NCI-H345 (cell line): ENCODE results near the gene CCDC137.

Experiments
- DNase-seq: peaks from one replicate; lab custom pipeline; 2025; lab: John Stamatoyannopoulos, UW

CCDC137 gene

DNA sequence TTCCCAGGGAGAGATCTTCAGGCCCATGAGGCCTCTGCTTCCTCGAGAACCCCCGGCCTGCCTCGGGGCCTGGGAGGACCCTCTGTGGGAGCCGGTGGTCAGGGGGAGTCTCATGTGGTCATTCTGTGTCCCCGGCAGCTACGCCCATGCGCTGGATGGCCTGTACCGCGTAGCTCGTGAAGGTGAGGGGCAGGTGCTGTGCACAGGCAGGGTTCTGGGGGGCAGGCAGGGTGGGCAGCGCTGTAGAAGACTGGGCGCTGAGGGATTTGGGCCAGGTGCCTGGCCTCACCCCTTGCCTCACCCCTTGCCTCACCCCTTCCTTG is 50.1 kb downstream of the CCDC137 start:
- no peak for DNase-seq

GRCh38 chr17:81717049-81717765 is 50.7 kb downstream of the CCDC137 start:
- DNase-seq, result no peak

GRCh38 chr17:81717766-81718089 is 51.2 kb downstream of the CCDC137 start:
- no peak for DNase-seq

DNA sequence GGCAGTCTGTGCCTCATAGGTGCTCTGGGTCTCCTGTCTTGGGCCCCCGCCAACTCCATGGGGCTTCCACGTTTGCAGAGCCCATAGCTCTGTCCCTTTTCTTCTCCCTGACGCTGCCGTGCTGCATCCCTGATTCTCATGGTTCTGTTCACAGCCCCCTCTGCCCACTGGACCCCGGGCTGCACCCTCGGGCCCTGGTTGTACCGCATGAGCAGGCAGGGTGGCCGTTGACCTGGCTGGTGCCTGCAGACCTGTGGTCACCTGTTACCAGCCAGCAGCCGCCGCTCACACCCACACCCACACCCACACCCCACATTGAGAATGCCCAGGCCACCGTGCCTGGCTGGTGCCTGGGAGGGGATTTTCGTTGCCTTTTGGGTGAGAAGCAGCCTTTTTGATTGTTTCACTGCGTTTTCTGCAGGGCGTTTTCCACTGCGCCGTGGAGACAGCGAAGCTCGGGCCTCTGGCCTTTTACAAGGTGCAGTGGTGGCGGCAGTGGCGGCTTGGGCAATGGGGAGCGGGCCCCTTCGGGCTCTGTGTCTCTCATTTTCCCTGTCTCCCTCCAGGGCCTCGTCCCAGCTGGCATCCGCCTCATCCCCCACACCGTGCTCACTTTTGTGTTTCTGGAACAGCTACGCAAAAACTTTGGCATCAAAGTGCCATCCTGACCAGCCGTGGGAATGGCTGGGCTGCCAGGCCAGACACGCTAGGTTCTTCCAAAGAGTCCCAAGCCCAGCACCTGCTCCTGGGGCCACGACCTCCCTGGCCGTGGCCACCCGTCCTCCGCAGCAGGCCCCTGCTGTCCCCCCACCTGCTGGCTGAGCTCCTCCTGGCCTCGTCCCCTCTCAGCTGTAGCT is 53.1 kb downstream of the CCDC137 start:
- no peak for DNase-seq

DNA sequence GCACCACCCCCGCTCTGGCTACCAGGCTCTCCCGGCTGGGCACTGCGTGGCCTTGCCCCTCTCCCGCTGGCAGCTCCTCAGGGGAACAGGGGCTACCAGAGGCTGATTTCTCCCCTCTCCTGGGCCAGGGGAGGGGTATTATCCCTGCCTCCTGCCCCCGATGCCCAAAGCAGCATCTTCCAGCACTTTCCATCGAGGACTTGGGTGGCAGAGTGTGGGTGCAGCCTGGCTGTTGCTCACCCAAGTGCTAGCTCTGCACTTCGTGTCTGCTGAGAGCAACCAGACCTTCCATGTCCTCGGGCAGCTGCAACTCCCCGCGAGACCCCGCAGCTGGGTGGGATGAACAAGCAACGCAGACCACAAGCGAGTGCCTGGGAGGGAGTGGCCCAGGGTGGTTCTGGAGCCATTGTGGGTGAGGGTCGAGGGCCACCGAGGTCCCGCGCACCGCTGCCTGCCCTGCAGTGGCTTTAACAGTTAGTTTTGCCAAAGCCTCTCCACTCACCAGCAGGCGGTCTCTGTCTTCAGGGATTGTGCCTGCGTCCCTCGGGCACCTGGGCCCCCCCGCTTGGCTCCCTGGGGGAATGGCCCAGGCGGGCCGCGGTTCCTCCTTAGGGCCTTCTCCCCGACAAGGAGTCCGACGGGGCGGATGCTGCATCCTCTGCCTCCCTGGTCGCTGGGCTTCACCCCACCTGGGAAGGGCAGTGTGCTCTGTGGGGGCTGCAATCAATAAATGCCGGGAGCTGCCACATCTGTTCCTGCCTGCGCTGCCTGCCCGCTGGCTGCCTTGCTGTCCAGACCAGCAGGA is 53.9 kb downstream of the CCDC137 start:
- no peak for DNase-seq

GRCh38 chr17:81722184-81723120 is 55.9 kb downstream of the CCDC137 start:
- DNase-seq, result no peak
